Liver (tissue), 3 donors: ENCODE data around the gene FBXL22.

Experiments used
- EGR1 ChIP-seq, 2 donors: IDR thresholded peaks; 2 replicates each; pipeline ENCODE4 v1.6.1; 2016 to 2018; ENCODE audit warnings: antibody characterized with exemption in 2 of 2, low read depth in 2 of 2
- GABPA ChIP-seq, 2 donors: IDR thresholded peaks in 1 of 2; conservative IDR thresholded peaks in 1 of 2; 2 replicates each; pipeline ENCODE4 v1.6.1; 2016; ENCODE audit warnings: antibody characterized with exemption in 2 of 2, mild to moderate bottlenecking in 1 of 2, moderate library complexity in 1 of 2
- HNF4A ChIP-seq, 2 donors: conservative IDR thresholded peaks; 2 replicates each; pipeline ENCODE4 v1.6.1; 2016; ENCODE audit warnings: antibody characterized with exemption in 2 of 2, mild to moderate bottlenecking in 2 of 2
- HNF4G ChIP-seq: IDR thresholded peaks from 2 replicates; pipeline ENCODE4 v1.6.1; 2016; ENCODE audit warnings: antibody characterized with exemption
- JUND ChIP-seq, 2 donors: IDR thresholded peaks; 2 replicates each; pipeline ENCODE4 v1.6.1; 2016; ENCODE audit warnings: antibody characterized with exemption in 2 of 2
- RAD21 ChIP-seq, 2 donors: IDR thresholded peaks; 2 replicates each; pipeline ENCODE4 v1.6.1; 2016; ENCODE audit warnings: antibody characterized with exemption in 2 of 2, mild to moderate bottlenecking in 2 of 2
- TAF1 ChIP-seq: conservative IDR thresholded peaks from 2 replicates; pipeline ENCODE4 v1.6.1; 2016; ENCODE audit warnings: antibody characterized with exemption, mild to moderate bottlenecking
- ZBTB33 ChIP-seq: IDR thresholded peaks from 2 replicates; pipeline ENCODE4 v1.6.1; 2016; ENCODE audit warnings: antibody characterized with exemption
- TF ChIP-seq, protein P1 (sequence below): fragments of 150-350 bp; IDR thresholded peaks from 2 replicates; pipeline ENCODE4 v1.5.1; 2017; ENCODE audit warnings: improper control_type of control experiment, low read depth, low read length; ENCODE audit not compliant: missing input control
- TF ChIP-seq, protein P2 (sequence below): IDR thresholded peaks from 2 replicates; pipeline ENCODE4 v1.6.1; 2016; ENCODE audit warnings: antibody characterized with exemption, mild to moderate bottlenecking
- TF ChIP-seq, protein P3 (sequence below): IDR thresholded peaks from 2 replicates; pipeline ENCODE4 v1.6.1; 2016; ENCODE audit warnings: antibody characterized with exemption
- donor health status: healthy.
- donor health status: healthy.

DNA sequence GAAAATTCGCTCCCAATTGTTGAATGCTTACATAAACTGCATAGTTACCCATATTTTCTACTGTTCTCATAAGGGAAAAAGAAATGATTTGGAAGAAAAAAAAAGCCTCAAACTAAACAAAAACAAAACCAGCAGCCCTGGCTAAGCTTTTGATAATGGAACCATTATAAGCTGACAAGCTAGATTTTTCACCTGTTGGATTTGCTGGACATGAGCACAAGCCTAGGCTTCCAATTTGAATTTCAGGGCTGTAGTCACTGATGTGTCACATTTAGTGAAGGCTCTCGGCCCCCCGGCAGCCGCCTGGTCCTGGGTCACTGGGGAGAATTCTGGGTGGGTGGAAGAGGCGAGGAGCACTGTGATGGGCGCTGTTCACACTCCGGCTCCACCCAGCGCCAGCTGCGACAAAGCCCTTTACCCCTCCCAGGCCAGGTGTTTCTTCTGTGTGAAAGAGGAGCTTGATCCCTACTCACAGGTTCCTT is 4.6 kb downstream of the FBXL22 start:
- TF ChIP-seq GABPA (IDR thresholded peaks at IDR 0.05 in 1 of 2, conservative IDR thresholded peaks at IDR 0.05 in 1 of 2): no peak
- TF ChIP-seq HNF4A (conservative IDR thresholded peaks at IDR 0.05): no peak
- TF ChIP-seq, protein P1, sequence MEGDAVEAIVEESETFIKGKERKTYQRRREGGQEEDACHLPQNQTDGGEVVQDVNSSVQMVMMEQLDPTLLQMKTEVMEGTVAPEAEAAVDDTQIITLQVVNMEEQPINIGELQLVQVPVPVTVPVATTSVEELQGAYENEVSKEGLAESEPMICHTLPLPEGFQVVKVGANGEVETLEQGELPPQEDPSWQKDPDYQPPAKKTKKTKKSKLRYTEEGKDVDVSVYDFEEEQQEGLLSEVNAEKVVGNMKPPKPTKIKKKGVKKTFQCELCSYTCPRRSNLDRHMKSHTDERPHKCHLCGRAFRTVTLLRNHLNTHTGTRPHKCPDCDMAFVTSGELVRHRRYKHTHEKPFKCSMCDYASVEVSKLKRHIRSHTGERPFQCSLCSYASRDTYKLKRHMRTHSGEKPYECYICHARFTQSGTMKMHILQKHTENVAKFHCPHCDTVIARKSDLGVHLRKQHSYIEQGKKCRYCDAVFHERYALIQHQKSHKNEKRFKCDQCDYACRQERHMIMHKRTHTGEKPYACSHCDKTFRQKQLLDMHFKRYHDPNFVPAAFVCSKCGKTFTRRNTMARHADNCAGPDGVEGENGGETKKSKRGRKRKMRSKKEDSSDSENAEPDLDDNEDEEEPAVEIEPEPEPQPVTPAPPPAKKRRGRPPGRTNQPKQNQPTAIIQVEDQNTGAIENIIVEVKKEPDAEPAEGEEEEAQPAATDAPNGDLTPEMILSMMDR: no peak
- no peak for TF ChIP-seq TAF1
- TF ChIP-seq, protein P2, sequence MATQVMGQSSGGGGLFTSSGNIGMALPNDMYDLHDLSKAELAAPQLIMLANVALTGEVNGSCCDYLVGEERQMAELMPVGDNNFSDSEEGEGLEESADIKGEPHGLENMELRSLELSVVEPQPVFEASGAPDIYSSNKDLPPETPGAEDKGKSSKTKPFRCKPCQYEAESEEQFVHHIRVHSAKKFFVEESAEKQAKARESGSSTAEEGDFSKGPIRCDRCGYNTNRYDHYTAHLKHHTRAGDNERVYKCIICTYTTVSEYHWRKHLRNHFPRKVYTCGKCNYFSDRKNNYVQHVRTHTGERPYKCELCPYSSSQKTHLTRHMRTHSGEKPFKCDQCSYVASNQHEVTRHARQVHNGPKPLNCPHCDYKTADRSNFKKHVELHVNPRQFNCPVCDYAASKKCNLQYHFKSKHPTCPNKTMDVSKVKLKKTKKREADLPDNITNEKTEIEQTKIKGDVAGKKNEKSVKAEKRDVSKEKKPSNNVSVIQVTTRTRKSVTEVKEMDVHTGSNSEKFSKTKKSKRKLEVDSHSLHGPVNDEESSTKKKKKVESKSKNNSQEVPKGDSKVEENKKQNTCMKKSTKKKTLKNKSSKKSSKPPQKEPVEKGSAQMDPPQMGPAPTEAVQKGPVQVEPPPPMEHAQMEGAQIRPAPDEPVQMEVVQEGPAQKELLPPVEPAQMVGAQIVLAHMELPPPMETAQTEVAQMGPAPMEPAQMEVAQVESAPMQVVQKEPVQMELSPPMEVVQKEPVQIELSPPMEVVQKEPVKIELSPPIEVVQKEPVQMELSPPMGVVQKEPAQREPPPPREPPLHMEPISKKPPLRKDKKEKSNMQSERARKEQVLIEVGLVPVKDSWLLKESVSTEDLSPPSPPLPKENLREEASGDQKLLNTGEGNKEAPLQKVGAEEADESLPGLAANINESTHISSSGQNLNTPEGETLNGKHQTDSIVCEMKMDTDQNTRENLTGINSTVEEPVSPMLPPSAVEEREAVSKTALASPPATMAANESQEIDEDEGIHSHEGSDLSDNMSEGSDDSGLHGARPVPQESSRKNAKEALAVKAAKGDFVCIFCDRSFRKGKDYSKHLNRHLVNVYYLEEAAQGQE: no peak
- no peak for TF ChIP-seq ZBTB33
- no peak for TF ChIP-seq RAD21 (IDR thresholded peaks at IDR 0.05)
- no peak for TF ChIP-seq HNF4G
- no peak for TF ChIP-seq JUND (IDR thresholded peaks at IDR 0.05)
- TF ChIP-seq, protein P3, sequence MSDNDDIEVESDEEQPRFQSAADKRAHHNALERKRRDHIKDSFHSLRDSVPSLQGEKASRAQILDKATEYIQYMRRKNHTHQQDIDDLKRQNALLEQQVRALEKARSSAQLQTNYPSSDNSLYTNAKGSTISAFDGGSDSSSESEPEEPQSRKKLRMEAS: no peak
- TF ChIP-seq EGR1 (IDR thresholded peaks at IDR 0.05; ENCODE audit: low read depth in 2 of 2): no peak
